Measurements from ENCODE around the gene SUSD6.
"Not testable (repeated sequence)": the region's sequence is repeated elsewhere in the genome, so short reads cannot be mapped to it uniquely, and the experiment has no call there.

Gene SUSD6

GRCh38 chr14:69695322-69696203 is 84.2 kb downstream of the SUSD6 start:
- DNase-seq (ENCODE audit: low spot score): no peak

- DNase-seq (ENCODE audit: low spot score): no peak
These were observed 84.8 kb downstream of the SUSD6 start for GRCh38 chr14:69696204-69696527.

GRCh38 chr14:69696633-69697557 is 85.5 kb downstream of the SUSD6 start:
- DNase-seq (ENCODE audit: low spot score): peak; percentile 66

GRCh38 chr14:69698572-69698971 is 87.2 kb downstream of the SUSD6 start:
- DNase-seq (ENCODE audit: low spot score): no peak

- DNase-seq (ENCODE audit: low spot score): not testable (repeated sequence)
These were observed 87.8 kb downstream of the SUSD6 start for GRCh38 chr14:69699243-69699642.

- DNase-seq (ENCODE audit: low spot score): no peak
These were observed 88.4 kb downstream of the SUSD6 start for GRCh38 chr14:69699748-69700303.

GRCh38 chr14:69700575-69700974 is 89.2 kb downstream of the SUSD6 start:
- DNase-seq (ENCODE audit: low spot score): no peak

- no peak for DNase-seq (ENCODE audit: low spot score)
These were observed 89.9 kb downstream of the SUSD6 start for GRCh38 chr14:69701291-69701690.

- DNase-seq (ENCODE audit: low spot score): no peak
These were observed 90.5 kb downstream of the SUSD6 start for GRCh38 chr14:69701857-69702256.

- DNase-seq (ENCODE audit: low spot score): no peak
These were observed 91.9 kb downstream of the SUSD6 start for GRCh38 chr14:69703047-69704039.

- DNase-seq (ENCODE audit: low spot score): no peak
These were observed 92.9 kb downstream of the SUSD6 start for GRCh38 chr14:69704319-69704718.

- no peak for DNase-seq (ENCODE audit: low spot score)
These were observed 94.3 kb downstream of the SUSD6 start for GRCh38 chr14:69705706-69706105.

GRCh38 chr14:69708049-69708448 is 96.7 kb downstream of the SUSD6 start:
- DNase-seq (ENCODE audit: low spot score): no peak

GRCh38 chr14:69708586-69709560 is 97.5 kb downstream of the SUSD6 start:
- peak; percentile 32 for DNase-seq (ENCODE audit: low spot score)

GRCh38 chr14:69710378-69710777 is 99.0 kb downstream of the SUSD6 start:
- DNase-seq (ENCODE audit: low spot score): no peak

GRCh38 chr14:69711065-69711464 is 99.7 kb downstream of the SUSD6 start:
- DNase-seq (ENCODE audit: low spot score): no peak

- DNase-seq (ENCODE audit: low spot score): no peak
These were observed 100.1 kb downstream of the SUSD6 start for GRCh38 chr14:69711477-69711876.

GRCh38 chr14:69711881-69712560 is 100.6 kb downstream of the SUSD6 start:
- no peak for DNase-seq (ENCODE audit: low spot score)

- DNase-seq (ENCODE audit: low spot score): no peak
These were observed 101.2 kb downstream of the SUSD6 start for GRCh38 chr14:69712599-69713088.

Data from CD4-positive, alpha-beta T cell treated with Interleukin-2 at 100 ng/mL for 4 hours (primary cell).